Cardiac muscle cell (in vitro differentiated cells and primary cell): ENCODE results near the gene TTC21B. TPM values are rescaled to one million over a fixed set of nuclear protein-coding genes. Genes with fewer than 3 reads are reported as not detected.

Source experiments
- DNase-seq, 2 donors: peaks; one replicate each; pipeline versions ENCODE4 v3.0.0 to v3.0.0-alpha.2; 2010 to 2017; ENCODE audit warnings: low read depth in 1 of 2, low spot score in 1 of 2
- H3K27ac ChIP-seq: fragments of 200-600 bp; sonication (generic); 2 replicates; pipeline ENCODE4 v1.5.1; 2016
- H3K27me3 ChIP-seq: fragments of 200-600 bp; sonication (generic); 2 replicates; pipeline ENCODE4 v1.6.0; 2016; ENCODE audit warnings: control low read depth
- H3K36me3 ChIP-seq: fragments of 200-600 bp; sonication (generic); 2 replicates; pipeline ENCODE4 v1.5.1; 2016; ENCODE audit warnings: control low read depth
- H3K4me1 ChIP-seq: fragments of 200-600 bp; sonication (generic); 2 replicates; pipeline ENCODE4 v1.8.1; 2017; ENCODE audit warnings: low read depth, mild to moderate bottlenecking, mixed run types
- H3K4me3 ChIP-seq: fragments of 200-600 bp; sonication (generic); 2 replicates; pipeline ENCODE4 v1.5.1; 2016; ENCODE audit warnings: mild to moderate bottlenecking
- H3K9me3 ChIP-seq: fragments of 200-600 bp; sonication (generic); 2 replicates; pipeline ENCODE4 v1.5.1; 2017; ENCODE audit warnings: low read depth, mild to moderate bottlenecking, control low read depth
- CTCF ChIP-seq: IDR thresholded peaks from 2 replicates; pipeline ENCODE4 v1.5.1; 2012; ENCODE audit warnings: low read depth, mild to moderate bottlenecking, low read length
- polyA plus RNA-seq: library from polyadenylated mRNA; unstranded; fragments of >200 nt; fragmentation: Nextera tagmentation; extraction: Ambion mirVana; gene quantifications from 2 replicates; pipeline ENCODE4 v1.2.1, GENCODE V29; 2016
- total RNA-seq: library from RNA; depleted of rRNA; stranded (reverse); fragments of >200 nt; gene quantifications from 2 replicates; pipeline ENCODE4 v1.2.3, GENCODE V29; 2016

TTC21B gene
- total and polyA plus RNA-seq, 2 experiments from 2014 or later: 14.0 to 30.1 TPM

- DNase-seq: no peak
- H3K36me3 ChIP-seq: no peaks in the 10 kb centered on the region
- H3K27me3 ChIP-seq: no peaks in the 10 kb centered on the region
- no peak overlapping the region for H3K4me3 ChIP-seq
- H3K27ac ChIP-seq: no peak overlapping the region
- H3K9me3 ChIP-seq: no peaks in the 10 kb centered on the region
- no peaks in the 10 kb centered on the region for H3K4me1 ChIP-seq
- TF ChIP-seq CTCF: no peak
Observed at GRCh38 chr2:165840333-165840958, 113.1 kb downstream of the TTC21B start.

- no peaks in the 10 kb centered on the region for H3K9me3 ChIP-seq
- DNase-seq: no peak
- H3K36me3 ChIP-seq: no peaks in the 10 kb centered on the region
- H3K27me3 ChIP-seq: no peaks in the 10 kb centered on the region
- no peak for TF ChIP-seq CTCF
- no peaks in the 10 kb centered on the region for H3K4me1 ChIP-seq
- no peak overlapping the region for H3K27ac ChIP-seq
- no peak overlapping the region for H3K4me3 ChIP-seq
Observed at GRCh38 chr2:165839610-165840009, 114.0 kb downstream of the TTC21B start.

GRCh38 chr2:165837122-165837521 is 116.5 kb downstream of the TTC21B start:
- Histone ChIP-seq H3K4me1 (no peaks in the 10 kb centered on the region), H3K27me3 (no peaks in the 10 kb centered on the region), H3K36me3 (no peaks in the 10 kb centered on the region), H3K9me3 (no peaks in the 10 kb centered on the region), H3K4me3 (no peak overlapping the region), H3K27ac (no peak overlapping the region)
- TF ChIP-seq CTCF: no peak
- DNase-seq: no peak

GRCh38 chr2:165835363-165835762 is 118.2 kb downstream of the TTC21B start:
- no peaks in the 10 kb centered on the region for H3K9me3 ChIP-seq
- H3K36me3 ChIP-seq: no peaks in the 10 kb centered on the region
- no peaks in the 10 kb centered on the region for H3K4me1 ChIP-seq
- no peak overlapping the region for H3K27ac ChIP-seq
- no peak for DNase-seq
- H3K27me3 ChIP-seq: no peaks in the 10 kb centered on the region
- TF ChIP-seq CTCF: no peak
- H3K4me3 ChIP-seq: no peak overlapping the region

- Histone ChIP-seq H3K36me3 (no peaks in the 10 kb centered on the region), H3K4me1 (no peaks in the 10 kb centered on the region), H3K4me3 (no peak overlapping the region), H3K27me3 (no peaks in the 10 kb centered on the region), H3K9me3 (no peaks in the 10 kb centered on the region), H3K27ac (no peak overlapping the region)
- DNase-seq: peak in 1 of 2 donors; percentile 59
- TF ChIP-seq CTCF: no peak
Observed at GRCh38 chr2:165833156-165833555, 120.4 kb downstream of the TTC21B start.

- no peaks in the 10 kb centered on the region for H3K27me3 ChIP-seq
- no peak overlapping the region for H3K27ac ChIP-seq
- no peaks in the 10 kb centered on the region for H3K36me3 ChIP-seq
- no peaks in the 10 kb centered on the region for H3K4me1 ChIP-seq
- H3K4me3 ChIP-seq: no peak overlapping the region
- H3K9me3 ChIP-seq: no peaks in the 10 kb centered on the region
- no peak for DNase-seq
- TF ChIP-seq CTCF: no peak
Observed at GRCh38 chr2:165827921-165828276, 125.7 kb downstream of the TTC21B start.
